Activated CD4-positive, alpha-beta memory T cell treated with anti-CD3 and anti-CD28 coated beads, Interleukin-2, amount 10 ng/mL, durations not matched to agents 7 days and 5 days (primary cell): ENCODE measurements around the gene ZNF827. TPM values are rescaled to one million over a fixed set of nuclear protein-coding genes. Genes with fewer than 3 reads are reported as not detected.
"Not testable (repeated sequence)": the region's sequence is repeated elsewhere in the genome, so short reads cannot be mapped to it uniquely, and the experiment has no call there.

Experiments used
- CTCF ChIA-PET: fragments of 350-600 bp; sonication (Branson Sonifier 250); formaldehyde crosslinking; loops from one replicate; lab custom pipeline; 2021; ENCODE audit warnings: antibody characterized with exemption, inconsistent platforms; lab: Charles Lee
- POLR2A ChIA-PET: fragments of 350-600 bp; sonication (Branson Sonifier 250); formaldehyde crosslinking; loops from one replicate; lab custom pipeline; 2021; ENCODE audit warnings: antibody characterized with exemption; lab: Charles Lee
- DNase-seq: peaks from one replicate; pipeline ENCODE4 v3.0.0-alpha.2; 2020
- H3K27ac Mint-ChIP-seq: one replicate; pipeline ENCODE4 v1.8.0; 2021; ENCODE audit warnings: mild to moderate bottlenecking, mixed read lengths
- H3K27me3 Mint-ChIP-seq: one replicate; pipeline ENCODE4 v1.8.0; 2021; ENCODE audit warnings: mixed read lengths
- H3K36me3 Mint-ChIP-seq: one replicate; pipeline ENCODE4 v1.8.0; 2021; ENCODE audit warnings: low read depth, mixed read lengths
- H3K4me1 Mint-ChIP-seq: one replicate; pipeline ENCODE4 v1.8.0; 2021; ENCODE audit warnings: mixed read lengths
- H3K4me3 Mint-ChIP-seq: one replicate; pipeline ENCODE4 v1.8.0; 2021; ENCODE audit warnings: mild to moderate bottlenecking, mixed read lengths
- H3K9me3 Mint-ChIP-seq: one replicate; pipeline ENCODE4 v1.8.0; 2021; ENCODE audit warnings: mixed read lengths
- total RNA-seq, 2 experiments: library from RNA; stranded (reverse); gene quantifications; one replicate each; pipeline ENCODE4 v1.2.3, GENCODE V29; 2021

Gene ZNF827
- total RNA-seq, 2 experiments from 2014 or later: 7.9 to 10.3 TPM

- H3K4me1 Mint-ChIP-seq: peaks cover 27% of the 10 kb centered on the region
- DNase-seq: no peak
- H3K36me3 Mint-ChIP-seq: peaks cover 31% of the 10 kb centered on the region
- ChIA-PET POLR2A (no interaction called here), CTCF (interaction anchor here (1.8 kb wide), 1 partner anchor 8 kb away, joined by 5 read pairs; no protein-coding TSS in a partner anchor)
- H3K27me3 Mint-ChIP-seq: no peaks in the 10 kb centered on the region
- H3K4me3 Mint-ChIP-seq: no peak overlapping the region
- H3K27ac Mint-ChIP-seq: no peak overlapping the region
- no peaks in the 10 kb centered on the region for H3K9me3 Mint-ChIP-seq
These were observed 95.5 kb downstream of the ZNF827 start for GRCh38 chr4:145843148-145843547.

GRCh38 chr4:145842224-145842887 is 96.3 kb downstream of the ZNF827 start:
- peaks cover 31% of the 10 kb centered on the region for H3K36me3 Mint-ChIP-seq
- no peak overlapping the region for H3K27ac Mint-ChIP-seq
- ChIA-PET POLR2A (no interaction called here), CTCF (interaction anchor here (1.8 kb wide), 1 partner anchor 9 kb away, joined by 5 read pairs; no protein-coding TSS in a partner anchor)
- H3K4me1 Mint-ChIP-seq: peaks cover 27% of the 10 kb centered on the region
- no peaks in the 10 kb centered on the region for H3K27me3 Mint-ChIP-seq
- DNase-seq: no peak
- no peaks in the 10 kb centered on the region for H3K9me3 Mint-ChIP-seq
- no peak overlapping the region for H3K4me3 Mint-ChIP-seq

GRCh38 chr4:145840801-145841200 is 97.8 kb downstream of the ZNF827 start:
- peaks cover 29% of the 10 kb centered on the region for H3K36me3 Mint-ChIP-seq
- CTCF ChIA-PET: no interaction called here
- H3K27ac Mint-ChIP-seq: no peak overlapping the region
- no peak for DNase-seq
- no peak overlapping the region for H3K4me3 Mint-ChIP-seq
- POLR2A ChIA-PET: no interaction called here
- peaks cover 27% of the 10 kb centered on the region for H3K4me1 Mint-ChIP-seq
- no peaks in the 10 kb centered on the region for H3K9me3 Mint-ChIP-seq
- no peaks in the 10 kb centered on the region for H3K27me3 Mint-ChIP-seq

- H3K36me3 Mint-ChIP-seq: peaks cover 24% of the 10 kb centered on the region
- CTCF ChIA-PET: interaction anchor here (0.7 to 1.0 kb wide), 3 partner anchors 8 to 12 kb away, joined by 3 to 6 read pairs (median 3); no protein-coding TSS in a partner anchor
These were observed 98.4 kb downstream of the ZNF827 start for GRCh38 chr4:145840162-145840768.

GRCh38 chr4:145839151-145839550 is 99.5 kb downstream of the ZNF827 start:
- H3K4me1 Mint-ChIP-seq: peaks cover 22% of the 10 kb centered on the region
- H3K36me3 Mint-ChIP-seq: peaks cover 18% of the 10 kb centered on the region
- ChIA-PET POLR2A (no interaction called here), CTCF (no interaction called here)
- no peaks in the 10 kb centered on the region for H3K9me3 Mint-ChIP-seq
- no peak overlapping the region for H3K4me3 Mint-ChIP-seq
- H3K27ac Mint-ChIP-seq: no peak overlapping the region
- DNase-seq: no peak
- H3K27me3 Mint-ChIP-seq: no peaks in the 10 kb centered on the region

More at GRCh38 chr4:145840162-145840768, 98.4 kb downstream of the ZNF827 start:
- H3K4me1 Mint-ChIP-seq: peaks cover 27% of the 10 kb centered on the region
- H3K27me3 Mint-ChIP-seq: no peaks in the 10 kb centered on the region
- H3K27ac Mint-ChIP-seq: no peak overlapping the region
- POLR2A ChIA-PET: no interaction called here
- peak; percentile 21 for DNase-seq
- no peaks in the 10 kb centered on the region for H3K9me3 Mint-ChIP-seq
- no peak overlapping the region for H3K4me3 Mint-ChIP-seq

GRCh38 chr4:145832384-145832783 is 106.2 kb downstream of the ZNF827 start:
- peak overlapping the region; percentile 13 for H3K27ac Mint-ChIP-seq
- H3K4me3 Mint-ChIP-seq, H3K27me3 Mint-ChIP-seq, DNase-seq, CTCF ChIA-PET, POLR2A ChIA-PET, H3K9me3 Mint-ChIP-seq: not testable (repeated sequence)
- peaks cover 17% of the 10 kb centered on the region for H3K36me3 Mint-ChIP-seq
- H3K4me1 Mint-ChIP-seq: peaks cover 41% of the 10 kb centered on the region

- ChIA-PET POLR2A (interaction anchor here (0.9 to 1.8 kb wide), 3 partner anchors 106 to 732 kb away, joined by 5 to 6 read pairs (median 6); partner anchors contain the start of genes ABCE1, ANAPC10 and MMAA), CTCF (interaction anchor here (0.7 kb wide), 1 partner anchor 9 kb away, joined by 3 read pairs; no protein-coding TSS in a partner anchor)
- DNase-seq: no peak
- Mint-ChIP-seq H3K4me1 (peaks cover 42% of the 10 kb centered on the region), H3K9me3 (no peaks in the 10 kb centered on the region), H3K36me3 (peaks cover 17% of the 10 kb centered on the region), H3K4me3 (no peak overlapping the region), H3K27ac (peak overlapping the region; percentile 7), H3K27me3 (no peaks in the 10 kb centered on the region)
These were observed 107.9 kb downstream of the ZNF827 start for GRCh38 chr4:145830699-145831098.

GRCh38 chr4:145829629-145830395 is 108.8 kb downstream of the ZNF827 start:
- Mint-ChIP-seq H3K36me3 (peaks cover 20% of the 10 kb centered on the region), H3K27ac (peak overlapping the region; percentile 68), H3K4me3 (peak overlapping the region; percentile 22), H3K4me1 (peaks cover 42% of the 10 kb centered on the region), H3K9me3 (no peaks in the 10 kb centered on the region), H3K27me3 (no peaks in the 10 kb centered on the region)
- DNase-seq: no peak
- CTCF ChIA-PET: interaction anchor here (0.7 kb wide), 2 partner anchors 10 to 44 kb away, joined by 3 read pairs; no protein-coding TSS in a partner anchor
- POLR2A ChIA-PET: interaction anchor here (0.9 to 1.8 kb wide), 3 partner anchors 107 to 731 kb away, joined by 5 to 6 read pairs (median 6); partner anchors contain the start of genes ABCE1, ANAPC10 and MMAA

- POLR2A ChIA-PET: no interaction called here
- H3K27ac Mint-ChIP-seq: peak overlapping the region; percentile 68
- CTCF ChIA-PET: interaction anchor here (0.7 kb wide), 1 partner anchor 45 kb away, joined by 3 read pairs; no protein-coding TSS in a partner anchor
These were observed 109.7 kb downstream of the ZNF827 start for GRCh38 chr4:145828802-145829485.

GRCh38 chr4:145827885-145828284 is 110.7 kb downstream of the ZNF827 start:
- CTCF ChIA-PET: no interaction called here
- no peak overlapping the region for H3K4me3 Mint-ChIP-seq
- H3K27me3 Mint-ChIP-seq: no peaks in the 10 kb centered on the region
- H3K27ac Mint-ChIP-seq: peak overlapping the region; percentile 62
- peak; percentile 29 for DNase-seq
- H3K36me3 Mint-ChIP-seq: peaks cover 17% of the 10 kb centered on the region
- no peaks in the 10 kb centered on the region for H3K9me3 Mint-ChIP-seq
- H3K4me1 Mint-ChIP-seq: peaks cover 42% of the 10 kb centered on the region
- POLR2A ChIA-PET: no interaction called here

More at GRCh38 chr4:145828802-145829485, 109.7 kb downstream of the ZNF827 start:
- H3K4me1 Mint-ChIP-seq: peaks cover 42% of the 10 kb centered on the region
- no peaks in the 10 kb centered on the region for H3K9me3 Mint-ChIP-seq
- H3K36me3 Mint-ChIP-seq: peaks cover 21% of the 10 kb centered on the region
- DNase-seq: peak; percentile 36
- H3K4me3 Mint-ChIP-seq: no peak overlapping the region
- H3K27me3 Mint-ChIP-seq: no peaks in the 10 kb centered on the region

- POLR2A ChIA-PET: no interaction called here
- peaks cover 26% of the 10 kb centered on the region for H3K4me1 Mint-ChIP-seq
These were observed 113.4 kb downstream of the ZNF827 start for GRCh38 chr4:145825255-145825654.

GRCh38 chr4:145824463-145824862 is 114.2 kb downstream of the ZNF827 start:
- DNase-seq: no peak
- ChIA-PET POLR2A (no interaction called here), CTCF (no interaction called here)
- H3K4me3 Mint-ChIP-seq: no peak overlapping the region
- H3K9me3 Mint-ChIP-seq: no peaks in the 10 kb centered on the region
- peaks cover 18% of the 10 kb centered on the region for H3K4me1 Mint-ChIP-seq
- H3K27ac Mint-ChIP-seq: no peak overlapping the region
- no peaks in the 10 kb centered on the region for H3K27me3 Mint-ChIP-seq
- peaks cover 20% of the 10 kb centered on the region for H3K36me3 Mint-ChIP-seq

More at GRCh38 chr4:145825255-145825654, 113.4 kb downstream of the ZNF827 start:
- no peak overlapping the region for H3K27ac Mint-ChIP-seq
- CTCF ChIA-PET: no interaction called here
- H3K4me3 Mint-ChIP-seq: no peak overlapping the region
- H3K36me3 Mint-ChIP-seq: peaks cover 18% of the 10 kb centered on the region
- DNase-seq: no peak
- H3K9me3 Mint-ChIP-seq: no peaks in the 10 kb centered on the region
- no peaks in the 10 kb centered on the region for H3K27me3 Mint-ChIP-seq
